Fibroblast of peridontal ligament (primary cell): ENCODE results near the gene PREX1.

Experiments
- DNase-seq: peaks from one replicate; pipeline ENCODE4 v3.0.0-alpha.2; 2010; ENCODE audit errors: extremely low read depth

PREX1 gene

DNA sequence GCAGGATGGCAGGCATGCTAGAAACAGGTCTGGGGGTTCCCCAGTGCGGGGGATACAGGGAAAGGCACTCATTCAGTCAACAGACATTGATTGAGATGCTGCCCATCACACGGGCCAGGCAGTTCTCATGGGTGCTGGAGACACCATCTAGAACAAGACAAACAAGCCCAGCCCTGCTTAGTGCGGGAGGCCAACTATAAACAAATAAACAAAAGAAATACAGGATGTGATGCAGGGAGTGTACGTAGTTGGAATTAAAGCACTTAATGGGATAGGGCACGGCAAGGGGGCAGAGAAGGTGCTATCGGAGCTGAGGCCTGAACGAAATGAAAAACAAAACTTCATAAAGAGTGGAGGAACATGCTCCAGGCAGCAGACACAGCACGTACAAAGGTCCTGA lies 169.3 kb downstream of the PREX1 start:
- no peak for DNase-seq

- DNase-seq = no peak
Measured at GRCh38 chr20:48658198-48658476, 169.7 kb downstream of the PREX1 start.

DNA sequence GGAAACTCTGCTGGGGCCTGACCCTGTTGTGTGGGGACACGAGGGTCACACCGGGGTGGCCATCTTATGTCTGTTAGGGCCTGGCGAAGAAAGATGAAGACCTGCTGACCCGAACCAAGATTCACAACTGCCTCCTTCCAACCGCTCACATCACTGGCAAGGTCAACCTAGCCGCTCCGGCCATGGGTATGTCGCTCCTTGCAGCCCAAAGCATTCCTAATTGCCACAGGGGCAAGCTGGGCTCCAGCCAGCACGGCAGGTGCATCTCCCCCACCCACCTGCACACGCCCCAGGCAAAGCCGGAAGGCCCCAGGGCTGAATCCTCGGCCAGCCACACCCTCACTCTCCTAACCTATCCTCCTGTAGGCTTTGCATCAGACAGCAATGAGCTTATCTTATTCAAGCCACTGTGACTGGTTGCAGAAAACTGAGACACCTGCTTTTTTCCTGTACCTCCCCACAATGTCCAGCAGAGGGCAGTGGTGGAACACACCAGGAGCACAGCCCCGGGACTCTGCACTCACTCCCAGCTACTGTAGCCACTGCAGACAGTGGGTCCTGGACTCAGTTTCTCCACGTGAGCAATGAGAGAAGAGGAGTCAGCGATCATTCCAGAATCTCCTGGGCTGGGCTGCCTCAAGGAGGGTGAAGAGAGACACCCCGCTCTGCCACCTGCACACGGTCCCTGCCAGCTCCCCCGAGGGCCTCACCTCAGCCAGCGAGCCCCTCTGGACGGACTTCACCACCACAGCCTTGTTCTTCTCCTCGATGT lies 170.2 kb downstream of the PREX1 start:
- DNase-seq = peak; percentile 82

DNA sequence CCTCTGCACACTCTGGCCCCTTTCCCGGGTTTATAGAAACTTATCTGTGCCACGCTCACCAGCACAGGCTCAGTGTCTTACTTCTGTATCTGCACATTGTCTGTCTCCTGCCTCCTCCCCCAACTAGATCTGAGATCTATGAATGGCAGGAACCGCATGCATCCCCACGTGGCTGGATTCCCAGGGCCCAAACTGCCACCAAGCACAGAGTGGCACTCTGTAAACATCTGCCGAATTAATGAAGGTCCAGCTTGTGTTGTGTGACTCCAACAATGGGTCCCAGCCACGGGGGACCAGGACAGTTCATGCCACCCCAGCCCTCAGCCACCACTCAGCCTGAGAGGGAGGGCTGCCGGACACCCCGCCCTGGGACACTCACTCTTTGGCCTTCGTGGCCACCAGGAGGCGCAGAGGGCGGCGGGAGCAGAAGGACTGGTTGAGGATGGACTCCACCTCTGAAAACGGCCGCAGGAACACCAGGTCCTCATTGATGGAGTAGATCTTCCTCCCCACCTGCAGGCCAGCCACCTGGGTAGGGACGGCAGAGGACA lies 171.1 kb downstream of the PREX1 start:
- no peak for DNase-seq

GRCh38 chr20:48656137-48656536 lies 171.7 kb downstream of the PREX1 start:
- DNase-seq = no peak

GRCh38 chr20:48653706-48654051 lies 174.1 kb downstream of the PREX1 start:
- no peak for DNase-seq

DNA sequence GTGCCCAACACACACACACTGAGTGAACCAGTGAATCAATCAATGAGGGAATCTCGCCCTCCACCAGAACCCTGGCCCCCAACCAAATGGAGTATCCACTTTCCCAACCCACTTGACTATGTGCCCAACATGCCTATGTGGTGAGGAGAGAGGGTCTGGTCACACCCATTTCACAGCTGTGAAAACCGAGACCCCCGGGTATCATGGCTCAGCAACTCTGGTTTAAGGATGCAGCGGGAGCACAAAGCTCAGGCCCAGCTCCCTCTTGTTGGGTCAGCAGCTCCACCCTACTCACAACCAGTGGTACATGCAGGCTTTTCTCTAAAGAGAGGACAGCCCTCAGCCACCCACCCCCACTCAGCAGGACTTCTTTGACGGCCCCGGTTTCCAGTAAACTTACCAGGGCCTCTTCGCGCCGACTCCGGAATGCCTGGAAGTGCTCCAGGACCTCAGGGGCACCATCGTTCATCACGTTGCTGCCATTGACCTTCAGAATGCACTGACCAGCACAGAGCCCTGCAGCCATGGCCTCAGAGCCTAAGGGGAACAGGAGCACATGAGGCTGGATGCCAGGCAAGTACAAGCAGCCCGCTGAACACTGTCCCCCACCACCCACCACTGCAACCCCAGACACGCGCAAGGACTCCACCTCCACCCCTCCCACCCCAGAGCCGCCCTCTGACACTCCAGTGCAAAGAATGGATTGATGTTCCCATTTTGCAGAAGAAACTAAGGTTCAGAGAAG lies 174.7 kb downstream of the PREX1 start:
- no peak for DNase-seq

GRCh38 chr20:48651960-48652359 lies 175.8 kb downstream of the PREX1 start:
- DNase-seq = no peak

DNA sequence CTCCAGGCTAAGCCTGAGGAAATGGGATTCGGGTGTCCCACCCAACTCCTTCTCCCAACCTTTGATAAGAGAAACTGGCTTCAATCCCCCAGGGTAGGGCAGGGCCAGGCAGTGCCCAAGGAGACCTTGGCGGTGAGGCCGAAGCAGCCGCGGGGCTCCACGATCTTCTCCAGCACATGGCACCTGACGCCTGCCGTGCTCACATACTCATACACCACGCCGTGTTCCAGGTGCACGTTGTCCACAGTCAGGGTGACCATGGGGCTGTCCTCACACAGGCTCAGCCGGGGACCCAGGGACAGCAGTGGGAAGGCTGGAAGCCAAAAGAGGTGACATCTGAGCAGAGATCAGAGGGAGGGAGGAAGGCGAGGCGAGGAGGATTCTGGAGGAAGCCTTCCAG lies 176.5 kb downstream of the PREX1 start:
- no peak for DNase-seq

DNA sequence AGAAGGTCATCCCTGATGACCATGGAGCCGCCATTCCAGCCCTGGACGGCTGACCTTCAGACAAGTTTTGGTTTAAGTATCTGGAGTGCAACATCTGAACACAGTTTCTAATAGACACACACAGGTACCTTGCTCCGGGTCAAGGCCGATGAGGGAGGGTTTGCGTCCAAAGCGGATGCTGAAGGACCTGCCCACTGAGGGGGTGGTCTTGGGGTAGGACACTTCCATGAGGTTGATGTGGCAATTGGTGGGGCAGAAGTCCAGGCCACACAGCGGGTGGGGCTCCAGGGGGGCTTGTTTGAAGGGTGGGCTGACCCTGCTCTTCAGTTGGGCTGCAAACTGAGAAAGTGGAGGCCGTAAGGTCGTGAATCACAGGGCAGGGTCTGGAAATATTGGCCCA lies 177.9 kb downstream of the PREX1 start:
- no peak for DNase-seq

DNA sequence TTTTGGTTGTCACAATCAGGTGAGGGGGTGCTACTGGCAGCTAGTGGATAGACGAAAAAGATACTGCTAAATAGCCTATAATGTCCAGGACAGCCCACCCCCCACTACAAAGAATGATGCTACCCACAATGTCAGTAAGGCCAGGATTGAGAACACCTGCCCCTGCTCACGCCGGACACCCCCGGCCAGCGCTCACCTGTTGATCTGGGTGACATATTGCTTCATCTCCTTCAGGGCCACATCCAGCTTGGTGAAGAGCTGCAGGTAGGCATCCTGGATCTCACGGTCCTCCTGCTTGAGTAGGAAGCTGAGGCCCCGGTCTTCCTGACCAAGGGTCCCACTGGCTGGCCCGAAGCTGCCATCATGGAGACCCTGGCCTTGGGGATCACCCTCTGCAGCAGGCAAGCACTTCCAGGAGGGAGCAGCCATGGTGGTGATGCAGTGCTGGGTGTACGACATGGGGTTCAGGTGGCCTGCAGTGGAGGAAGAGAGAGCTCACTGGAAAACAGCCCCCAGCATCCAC lies 178.6 kb downstream of the PREX1 start:
- no peak for DNase-seq

DNA sequence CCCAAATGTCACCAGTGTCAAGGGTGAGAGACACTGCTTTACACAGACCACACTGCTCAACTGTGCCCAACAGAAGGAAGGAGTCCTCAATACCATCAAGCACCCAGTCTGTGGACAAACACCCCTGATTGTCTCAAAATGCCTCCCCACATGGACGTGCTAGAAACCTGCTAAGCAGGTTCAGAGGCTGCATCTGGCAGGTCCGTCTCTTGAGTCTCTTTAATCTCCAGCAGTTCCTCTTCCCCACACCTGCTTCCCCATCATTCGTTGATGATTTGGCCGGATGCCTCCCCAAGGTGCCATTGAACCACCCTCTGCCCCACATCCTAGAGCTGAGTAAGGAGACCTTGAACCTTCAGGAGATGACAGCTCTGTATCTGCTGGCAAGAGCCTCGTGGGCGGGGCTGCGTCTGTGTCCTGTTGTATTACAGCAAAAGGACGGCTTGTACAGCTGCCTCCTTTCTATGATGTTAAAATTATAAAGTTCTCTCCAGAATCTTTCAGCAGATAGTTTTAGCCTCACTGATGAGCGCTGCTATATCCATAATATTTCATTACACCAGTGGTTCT lies 179.2 kb downstream of the PREX1 start:
- no peak for DNase-seq

DNA sequence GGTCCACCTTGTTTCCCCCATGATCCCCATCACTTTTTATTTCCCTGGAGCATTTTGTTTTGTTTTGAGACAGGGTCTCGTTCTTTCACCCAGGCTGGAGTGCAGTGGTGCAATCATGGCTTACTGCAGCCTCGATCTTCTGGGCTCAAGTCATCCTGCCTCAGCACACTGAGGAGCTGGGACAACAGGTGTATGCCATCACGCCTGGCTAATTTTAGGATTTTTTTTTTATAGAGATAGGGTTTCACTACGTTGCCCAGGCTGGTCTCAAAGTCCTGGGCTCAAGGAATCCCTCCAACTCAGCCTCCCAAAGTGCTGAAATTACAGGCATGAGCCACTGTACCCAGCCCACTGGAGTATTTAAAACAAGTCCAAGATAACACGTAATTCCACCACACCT lies 179.9 kb downstream of the PREX1 start:
- no peak for DNase-seq

DNA sequence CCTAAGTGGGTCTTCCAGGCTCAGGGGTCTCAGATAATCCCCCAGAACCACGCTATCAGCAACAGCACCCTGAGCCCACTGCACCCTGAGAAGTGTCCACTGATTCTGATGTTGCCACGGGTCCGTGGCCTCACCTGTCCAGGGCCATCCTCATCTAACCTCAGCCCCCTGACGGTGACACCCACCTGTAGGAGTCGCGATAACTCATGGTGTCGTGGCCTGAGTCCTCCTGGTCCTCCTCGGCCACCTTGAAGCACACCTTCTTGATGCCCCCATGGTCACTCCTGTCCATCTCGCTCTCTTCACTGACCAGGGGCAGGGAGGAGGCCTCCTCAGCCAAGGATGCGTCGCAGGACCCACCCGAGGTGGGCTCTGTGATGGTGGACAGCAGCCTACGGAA lies 182.1 kb downstream of the PREX1 start:
- no peak for DNase-seq

DNA sequence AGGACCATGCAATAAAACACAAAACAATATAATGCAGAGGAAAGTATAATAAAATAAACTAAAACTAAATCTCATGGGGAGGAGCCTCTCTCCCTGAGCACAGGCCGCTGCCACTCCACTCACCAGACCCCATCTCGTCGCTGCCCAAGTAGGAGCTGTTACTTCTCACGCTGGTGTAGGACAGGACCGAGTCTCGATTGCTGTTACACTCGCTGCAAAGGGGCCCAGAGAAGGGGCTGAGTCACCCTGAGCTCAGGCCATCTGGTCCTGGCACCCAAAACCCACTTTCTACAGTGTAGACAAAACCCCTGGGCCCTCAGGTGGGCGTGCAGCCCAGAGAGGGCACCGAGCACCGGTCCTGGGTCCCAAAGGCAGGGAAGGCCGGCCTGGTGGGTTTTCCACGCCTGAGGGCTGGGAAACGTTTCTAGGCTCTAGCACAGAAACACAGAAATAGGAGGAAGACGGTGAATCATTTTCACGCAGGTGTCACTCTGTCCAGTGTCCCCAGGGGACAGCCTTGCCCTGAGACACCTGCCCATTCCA lies 183.4 kb downstream of the PREX1 start:
- DNase-seq = no peak

GRCh38 chr20:48642105-48642880 lies 185.5 kb downstream of the PREX1 start:
- no peak for DNase-seq

DNA sequence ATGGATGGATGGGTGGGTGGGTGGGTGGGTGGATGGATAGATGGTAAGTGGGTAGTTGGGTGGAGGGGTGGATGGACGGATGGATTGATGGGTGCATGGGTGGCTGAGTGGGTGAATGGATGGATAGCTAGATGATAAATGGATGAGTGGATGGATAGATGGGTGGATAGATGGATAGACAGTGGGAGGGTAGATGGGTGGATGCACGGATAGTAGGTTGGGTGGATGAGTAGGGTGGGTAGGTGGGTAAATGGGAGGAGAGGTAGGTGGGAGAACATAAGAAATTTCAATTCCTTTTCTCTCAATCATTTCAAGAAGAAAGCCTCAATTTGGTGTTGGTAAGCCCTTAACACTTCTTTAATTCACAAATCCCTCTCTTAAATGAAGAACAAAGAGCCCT lies 186.9 kb downstream of the PREX1 start:
- DNase-seq = no peak

DNA sequence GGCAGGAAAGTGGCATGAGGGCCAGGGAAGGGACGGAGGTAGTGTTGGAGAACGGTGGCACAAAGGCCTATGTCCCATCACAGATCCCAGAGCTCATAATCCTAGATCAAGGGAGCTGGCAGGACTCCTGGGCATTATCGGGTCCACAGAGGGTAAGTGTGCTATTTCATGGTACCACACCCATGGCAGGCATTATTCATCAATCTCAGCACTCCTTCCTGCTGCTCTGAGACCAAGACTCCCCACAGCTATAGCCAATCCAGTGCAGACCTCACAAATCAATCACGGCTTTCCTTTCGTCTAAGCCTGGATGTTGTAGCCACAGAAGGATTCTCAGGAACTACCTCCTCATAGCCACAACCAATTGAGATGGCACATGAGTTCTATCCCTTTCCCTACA lies 187.9 kb downstream of the PREX1 start:
- no peak for DNase-seq

DNA sequence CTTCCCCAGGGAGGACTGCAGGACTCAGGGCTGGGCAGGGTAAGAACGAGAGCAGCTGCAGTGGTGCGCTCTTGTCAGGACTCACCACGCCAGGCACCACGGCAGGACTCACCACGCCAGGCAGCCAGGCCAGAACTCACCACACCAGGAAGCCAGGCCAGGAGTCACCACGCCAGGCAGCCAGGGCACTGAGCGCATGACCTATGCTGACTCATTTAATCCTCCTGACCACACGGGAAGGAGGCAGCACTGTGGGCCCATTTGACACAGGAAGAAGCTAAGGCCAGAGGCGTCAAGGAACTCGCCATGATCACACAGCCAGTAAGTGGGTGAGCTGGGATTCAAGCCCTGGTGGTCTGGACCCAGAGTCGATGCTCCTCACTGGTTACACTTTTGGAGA lies 189.3 kb downstream of the PREX1 start:
- peak; percentile 22 for DNase-seq

GRCh38 chr20:48637461-48637860 lies 190.3 kb downstream of the PREX1 start:
- DNase-seq = no peak

DNA sequence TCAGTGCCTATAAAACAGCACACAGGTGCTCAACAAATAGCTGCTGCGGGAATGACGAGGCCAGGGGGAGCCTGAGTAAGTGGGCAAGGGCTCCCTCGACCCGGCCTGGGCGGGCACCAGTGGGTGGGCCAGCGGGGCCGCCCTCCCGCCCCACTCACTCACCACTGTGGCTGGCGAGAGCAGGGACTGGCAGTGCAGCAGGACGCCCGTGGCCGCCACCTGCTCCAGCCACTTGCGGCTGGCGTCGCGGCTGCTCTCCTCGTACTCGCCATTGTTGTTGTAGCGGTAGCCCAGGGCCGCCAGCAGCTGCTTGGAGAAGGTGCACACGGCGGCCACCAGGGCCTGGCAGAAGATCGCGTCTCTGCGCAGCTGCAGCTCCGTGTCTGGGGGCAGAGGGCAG lies 191.5 kb downstream of the PREX1 start:
- no peak for DNase-seq

DNA sequence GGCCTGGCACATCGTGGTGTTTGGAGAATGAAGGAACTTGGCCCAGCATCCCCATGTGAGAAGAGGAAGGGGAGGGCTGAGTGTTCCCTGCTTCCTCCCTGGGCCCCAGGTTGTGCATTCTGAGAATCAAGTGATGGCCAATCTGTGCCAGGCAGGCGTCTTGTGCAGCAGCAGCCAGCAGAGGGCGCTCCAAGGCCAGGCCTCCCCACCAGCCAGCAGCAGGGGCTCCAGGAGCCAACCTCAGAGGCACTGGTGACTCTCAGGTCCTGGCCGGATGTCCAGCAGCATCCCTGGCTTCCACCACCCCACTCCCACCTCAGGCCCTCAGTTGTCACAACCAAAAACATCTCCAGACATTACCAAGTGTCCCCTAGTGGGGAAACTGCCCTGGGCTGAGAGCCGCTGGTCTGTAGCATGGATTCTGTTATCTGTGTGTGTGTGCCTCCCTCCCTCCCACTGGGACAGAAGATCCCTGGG lies 192.0 kb downstream of the PREX1 start:
- DNase-seq = peak; percentile 36
